ENCODE results near the gene OSGEPL1. TPM values are rescaled to one million over a fixed set of nuclear protein-coding genes. Genes with fewer than 3 reads are reported as not detected.
"Not testable (repeated sequence)": the region's sequence is repeated elsewhere in the genome, so short reads cannot be mapped to it uniquely, and the experiment has no call there.

The OSGEPL1 gene
- total and polyA plus RNA-seq, 3 experiments from 2014 or later, result 10.3 to 13.7 (median 12.5) TPM

DNA sequence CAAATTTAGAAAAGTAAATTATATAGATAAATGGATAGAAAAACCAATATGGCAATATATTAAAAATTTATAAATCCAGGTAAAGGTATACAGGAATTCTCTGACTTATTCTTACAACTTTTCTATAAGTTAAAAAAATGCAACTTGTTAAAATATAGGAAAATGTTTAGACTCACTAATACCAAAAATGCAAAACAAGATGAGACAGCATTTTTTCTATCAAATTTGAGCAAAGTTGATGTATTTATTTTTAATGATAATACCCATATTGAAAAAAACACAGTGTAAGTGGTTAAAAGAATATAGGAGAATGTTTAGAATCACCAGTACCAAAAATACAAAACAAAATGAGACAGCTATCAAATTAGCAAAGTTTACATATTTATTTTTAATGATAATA is 35.7 kb downstream of the OSGEPL1 start:
- ChIA-PET POLR2A (no interaction called here), CTCF (no interaction called here)
- no peaks in the 10 kb centered on the region for H3K4me1 ChIP-seq (ENCODE audit: insufficient read depth, low read length)
- no peak overlapping the region for H3K27ac Mint-ChIP-seq
- no peaks in the 10 kb centered on the region for H3K27me3 ChIP-seq (ENCODE audit: insufficient read depth, low read length, poor library complexity, severe bottlenecking)
- no peak overlapping the region for H3K4me3 Mint-ChIP-seq
- no peaks in the 10 kb centered on the region for H3K36me3 ChIP-seq (ENCODE audit: insufficient read depth, low read length)
- no peaks in the 10 kb centered on the region for H3K9me3 ChIP-seq (ENCODE audit: low read length)
- H3K27ac ChIP-seq (ENCODE audit: low read depth, low read length), result no peak overlapping the region
- no peaks in the 10 kb centered on the region for H3K27me3 Mint-ChIP-seq
- peaks cover 0 to 7% (median 2%) of the 10 kb centered on the region in 3 donors for H3K36me3 Mint-ChIP-seq
- no peaks in the 10 kb centered on the region for H3K9me3 Mint-ChIP-seq
- H3K4me3 ChIP-seq (ENCODE audit: low read length), result no peak overlapping the region
- DNase-seq, result no peak
- no peaks in the 10 kb centered on the region for H3K4me1 Mint-ChIP-seq

DNA sequence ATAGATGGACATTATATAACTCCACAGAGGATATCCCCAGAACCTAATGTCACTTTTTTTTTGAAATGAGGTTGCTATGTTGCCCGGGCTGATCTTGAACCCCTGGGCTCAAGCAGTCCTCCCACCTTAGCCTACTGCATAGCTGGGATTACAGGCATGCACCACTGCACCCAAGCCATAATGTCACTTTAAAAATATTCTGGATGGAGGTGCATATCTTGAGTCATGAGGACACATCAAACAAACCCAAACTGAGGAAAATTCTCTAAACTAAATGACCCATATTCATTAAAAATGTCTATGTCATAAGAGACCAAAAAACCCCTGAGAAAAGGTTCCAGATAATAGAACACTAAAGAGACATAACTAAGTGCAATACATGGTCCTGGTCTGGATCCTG is 36.3 kb downstream of the OSGEPL1 start:
- no peaks in the 10 kb centered on the region for H3K9me3 ChIP-seq (ENCODE audit: low read length)
- H3K4me3 Mint-ChIP-seq, result no peak overlapping the region
- H3K27ac Mint-ChIP-seq, result peak overlapping the region in 1 of 8 donors; percentile 46
- no peaks in the 10 kb centered on the region for H3K27me3 ChIP-seq (ENCODE audit: insufficient read depth, low read length, poor library complexity, severe bottlenecking)
- no peaks in the 10 kb centered on the region for H3K4me1 ChIP-seq (ENCODE audit: insufficient read depth, low read length)
- no peak overlapping the region for H3K4me3 ChIP-seq (ENCODE audit: low read length)
- H3K36me3 Mint-ChIP-seq, result peaks cover 0 to 10% (median 4%) of the 10 kb centered on the region in 3 donors
- H3K9me3 Mint-ChIP-seq, result no peaks in the 10 kb centered on the region
- POLR2A ChIA-PET, result no interaction called here
- no peaks in the 10 kb centered on the region for H3K4me1 Mint-ChIP-seq
- no peaks in the 10 kb centered on the region for H3K27me3 Mint-ChIP-seq
- H3K36me3 ChIP-seq (ENCODE audit: insufficient read depth, low read length), result no peaks in the 10 kb centered on the region
- CTCF ChIA-PET, result no interaction called here
- no peak for DNase-seq
- H3K27ac ChIP-seq (ENCODE audit: low read depth, low read length), result no peak overlapping the region

DNA sequence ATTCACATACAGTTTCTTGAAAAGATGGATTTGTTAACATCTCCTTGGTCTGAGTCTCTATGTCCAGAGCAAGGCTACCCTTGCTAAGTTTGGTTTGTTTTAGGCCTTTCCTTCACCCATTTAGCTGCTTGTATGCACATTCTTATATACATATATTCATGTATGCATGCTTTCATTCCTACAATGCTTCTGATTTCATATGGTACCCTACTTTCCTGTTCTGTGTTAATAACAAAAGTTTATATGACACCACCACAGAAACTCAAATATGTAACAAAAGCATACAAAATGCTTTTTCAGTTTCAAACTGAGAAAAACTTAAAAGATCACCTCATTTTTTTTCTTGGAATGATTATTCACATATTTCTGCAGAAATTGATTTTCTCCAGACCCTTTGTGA is 39.4 kb downstream of the OSGEPL1 start:
- no peak overlapping the region for H3K27ac ChIP-seq (ENCODE audit: low read depth, low read length)
- H3K9me3 Mint-ChIP-seq, result peaks cover 0 to 2% (median 0%) of the 10 kb centered on the region in 5 donors
- peaks cover 0 to 7% (median 7%) of the 10 kb centered on the region in 3 donors for H3K36me3 Mint-ChIP-seq
- H3K27me3 ChIP-seq (ENCODE audit: insufficient read depth, low read length, poor library complexity, severe bottlenecking), result no peaks in the 10 kb centered on the region
- ChIA-PET CTCF (interaction anchor here (0.5 kb wide), 1 partner anchor 548 kb away, joined by 4 read pairs; no protein-coding TSS in a partner anchor), POLR2A (no interaction called here)
- no peaks in the 10 kb centered on the region for H3K9me3 ChIP-seq (ENCODE audit: low read length)
- H3K4me3 Mint-ChIP-seq, result no peak overlapping the region
- DNase-seq, result no peak
- no peaks in the 10 kb centered on the region for H3K27me3 Mint-ChIP-seq
- no peak overlapping the region for H3K27ac Mint-ChIP-seq
- no peaks in the 10 kb centered on the region for H3K4me1 ChIP-seq (ENCODE audit: insufficient read depth, low read length)
- H3K4me3 ChIP-seq (ENCODE audit: low read length), result no peak overlapping the region
- no peaks in the 10 kb centered on the region for H3K4me1 Mint-ChIP-seq
- no peaks in the 10 kb centered on the region for H3K36me3 ChIP-seq (ENCODE audit: insufficient read depth, low read length)

DNA sequence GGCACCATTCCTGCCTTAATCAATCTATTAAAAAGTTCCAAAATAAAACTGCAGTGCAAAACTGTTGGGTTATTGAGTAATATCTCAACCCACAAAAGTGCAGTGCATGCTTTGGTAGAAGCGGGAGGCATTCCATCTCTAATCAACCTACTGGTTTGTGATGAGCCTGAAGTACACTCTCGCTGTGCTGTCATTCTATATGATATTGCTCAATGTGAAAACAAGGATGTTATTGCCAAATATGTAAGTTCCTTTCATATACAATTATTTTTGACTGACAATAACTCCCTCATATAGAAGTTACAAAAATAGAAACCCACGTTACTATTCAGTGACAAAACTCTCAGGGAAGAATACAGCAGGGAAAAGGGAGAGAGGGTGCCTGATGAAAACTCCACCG is 43.0 kb downstream of the OSGEPL1 start:
- Histone ChIP-seq H3K9me3 (ENCODE audit: low read length) (no peaks in the 10 kb centered on the region), H3K27ac (ENCODE audit: low read depth, low read length) (no peak overlapping the region), H3K4me1 (ENCODE audit: insufficient read depth, low read length) (no peaks in the 10 kb centered on the region), H3K27me3 (ENCODE audit: insufficient read depth, low read length, poor library complexity, severe bottlenecking) (no peaks in the 10 kb centered on the region), H3K36me3 (ENCODE audit: insufficient read depth, low read length) (no peaks in the 10 kb centered on the region), H3K4me3 (ENCODE audit: low read length) (no peak overlapping the region)
- H3K9me3 Mint-ChIP-seq, result peaks cover 2 to 16% (median 5%) of the 10 kb centered on the region in 5 donors
- H3K27me3 Mint-ChIP-seq, result no peaks in the 10 kb centered on the region
- H3K27ac Mint-ChIP-seq, result no peak overlapping the region
- no peak for DNase-seq
- H3K4me3 Mint-ChIP-seq, result no peak overlapping the region
- ChIA-PET CTCF (no interaction called here), POLR2A (no interaction called here)
- peaks cover 5 to 7% (median 7%) of the 10 kb centered on the region in 3 donors for H3K36me3 Mint-ChIP-seq
- H3K4me1 Mint-ChIP-seq, result no peaks in the 10 kb centered on the region

DNA sequence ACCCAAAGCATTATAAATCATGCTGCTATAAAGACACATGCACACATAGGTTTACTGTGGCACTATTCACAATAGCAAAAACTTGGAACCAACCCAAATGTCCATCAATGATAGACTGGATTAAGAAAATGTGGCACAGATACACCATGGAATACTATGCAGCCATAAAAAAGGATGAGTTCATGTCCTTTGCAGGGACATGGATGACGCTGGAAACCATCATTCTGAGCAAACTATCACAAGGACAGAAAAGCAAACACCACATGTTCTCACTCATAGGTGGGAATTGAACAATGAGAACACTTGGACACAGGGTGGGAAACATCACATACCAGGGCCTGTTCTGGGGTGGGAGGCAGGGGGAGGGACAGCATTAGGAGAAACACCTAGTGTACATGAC is 45.0 kb downstream of the OSGEPL1 start:
- H3K9me3 ChIP-seq (ENCODE audit: low read length); POLR2A ChIA-PET; H3K27ac ChIP-seq (ENCODE audit: low read depth, low read length); H3K4me3 ChIP-seq (ENCODE audit: low read length); H3K27me3 Mint-ChIP-seq; H3K27me3 ChIP-seq (ENCODE audit: insufficient read depth, low read length, poor library complexity, severe bottlenecking); CTCF ChIA-PET; DNase-seq; H3K4me1 Mint-ChIP-seq; H3K4me1 ChIP-seq (ENCODE audit: insufficient read depth, low read length); H3K36me3 ChIP-seq (ENCODE audit: insufficient read depth, low read length); H3K4me3 Mint-ChIP-seq; H3K27ac Mint-ChIP-seq: not testable (repeated sequence)
- Mint-ChIP-seq H3K36me3 (peaks cover 5 to 11% (median 7%) of the 10 kb centered on the region in 3 donors), H3K9me3 (peaks cover 4 to 16% (median 5%) of the 10 kb centered on the region in 5 donors)

DNA sequence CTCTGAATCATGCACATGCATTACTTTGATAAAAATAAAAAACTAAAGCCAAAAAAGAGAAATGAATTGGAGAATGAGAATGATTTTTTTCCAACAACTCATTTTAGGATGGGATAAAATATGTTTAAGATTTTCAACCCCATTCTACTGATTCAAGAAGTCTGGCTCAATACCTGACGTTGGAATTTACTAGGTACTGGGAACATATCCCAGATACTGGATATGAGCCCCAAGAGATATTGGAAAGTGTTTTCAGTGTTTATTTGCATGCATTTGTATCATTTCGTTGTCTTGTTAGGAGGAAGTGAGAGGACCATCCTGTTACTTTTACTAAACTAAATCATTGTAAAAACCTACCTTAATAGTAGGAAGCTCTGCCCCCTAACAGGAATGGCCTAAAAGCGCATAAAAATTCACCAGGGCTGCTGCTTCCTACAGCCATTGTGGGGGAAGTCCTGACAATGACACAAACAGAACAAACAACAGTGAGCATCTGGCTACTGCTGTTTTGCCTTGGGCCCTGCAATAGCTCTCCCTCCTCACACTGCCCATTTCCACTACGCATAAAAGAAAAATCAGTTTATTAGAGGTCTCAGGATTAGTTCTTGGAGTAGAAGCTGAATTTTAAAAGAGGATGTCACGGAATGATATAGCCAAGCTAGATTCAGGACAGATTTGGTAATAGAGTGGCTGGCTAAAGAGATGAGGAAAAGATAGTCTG is 52.9 kb downstream of the OSGEPL1 start:
- POLR2A ChIA-PET, result no interaction called here
- CTCF ChIA-PET, result interaction anchor here (1.2 kb wide), 1 partner anchor 11 kb away, joined by 3 read pairs; no protein-coding TSS in a partner anchor
- H3K27me3 Mint-ChIP-seq, result no peaks in the 10 kb centered on the region

DNA sequence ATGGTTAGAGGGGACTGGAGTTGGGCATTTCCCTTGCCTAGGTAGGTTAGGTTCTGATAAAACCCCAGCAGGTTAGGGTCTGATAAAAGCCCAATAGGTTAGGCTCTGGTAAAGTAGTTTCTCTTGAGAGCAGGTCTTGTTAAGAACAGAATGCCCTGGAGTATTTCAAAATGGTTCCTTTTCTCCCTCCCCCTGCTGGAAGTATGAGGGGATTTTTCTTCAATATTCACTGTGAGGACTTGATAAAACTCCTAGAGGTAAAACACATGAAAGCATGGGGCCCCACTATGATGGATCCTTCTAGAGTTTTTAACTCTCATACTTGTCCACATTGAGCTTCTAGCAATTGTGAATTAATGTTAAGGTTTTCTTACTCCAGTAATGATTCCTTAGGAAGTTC is 60.5 kb downstream of the OSGEPL1 start:
- no peak overlapping the region for H3K27ac ChIP-seq (ENCODE audit: low read depth, low read length)
- no peaks in the 10 kb centered on the region for H3K9me3 ChIP-seq (ENCODE audit: low read length)
- DNase-seq, result no peak
- no peaks in the 10 kb centered on the region for H3K4me1 ChIP-seq (ENCODE audit: insufficient read depth, low read length)
- no peaks in the 10 kb centered on the region for H3K36me3 ChIP-seq (ENCODE audit: insufficient read depth, low read length)
- Mint-ChIP-seq H3K4me3 (no peak overlapping the region), H3K9me3 (no peaks in the 10 kb centered on the region), H3K27ac (no peak overlapping the region), H3K4me1 (peaks cover 0 to 5% (median 1%) of the 10 kb centered on the region in 3 donors), H3K36me3 (peaks cover 0 to 12% (median 9%) of the 10 kb centered on the region in 3 donors), H3K27me3 (no peaks in the 10 kb centered on the region)
- H3K27me3 ChIP-seq (ENCODE audit: insufficient read depth, low read length, poor library complexity, severe bottlenecking), result no peaks in the 10 kb centered on the region
- POLR2A ChIA-PET, result no interaction called here
- CTCF ChIA-PET, result interaction anchor here (1.0 to 1.4 kb wide), 2 partner anchors 41 kb away, joined by 3 to 6 read pairs; partner anchors contain the start of gene ASNSD1
- no peak overlapping the region for H3K4me3 ChIP-seq (ENCODE audit: low read length)

More for the DNA sequence above, 52.9 kb downstream of the OSGEPL1 start:
- no peaks in the 10 kb centered on the region for H3K27me3 ChIP-seq (ENCODE audit: insufficient read depth, low read length, poor library complexity, severe bottlenecking)
- H3K4me1 Mint-ChIP-seq, result no peaks in the 10 kb centered on the region
- H3K27ac ChIP-seq (ENCODE audit: low read depth, low read length), result no peak overlapping the region
- no peak overlapping the region for H3K4me3 ChIP-seq (ENCODE audit: low read length)
- H3K36me3 Mint-ChIP-seq, result peaks cover 4 to 28% (median 6%) of the 10 kb centered on the region in 3 donors
- no peaks in the 10 kb centered on the region for H3K9me3 ChIP-seq (ENCODE audit: low read length)
- no peak overlapping the region for H3K4me3 Mint-ChIP-seq
- no peaks in the 10 kb centered on the region for H3K36me3 ChIP-seq (ENCODE audit: insufficient read depth, low read length)
- H3K9me3 Mint-ChIP-seq, result peaks cover 0 to 3% (median 0%) of the 10 kb centered on the region in 5 donors
- no peaks in the 10 kb centered on the region for H3K4me1 ChIP-seq (ENCODE audit: insufficient read depth, low read length)
- H3K27ac Mint-ChIP-seq, result no peak overlapping the region
- no peak for DNase-seq

DNA sequence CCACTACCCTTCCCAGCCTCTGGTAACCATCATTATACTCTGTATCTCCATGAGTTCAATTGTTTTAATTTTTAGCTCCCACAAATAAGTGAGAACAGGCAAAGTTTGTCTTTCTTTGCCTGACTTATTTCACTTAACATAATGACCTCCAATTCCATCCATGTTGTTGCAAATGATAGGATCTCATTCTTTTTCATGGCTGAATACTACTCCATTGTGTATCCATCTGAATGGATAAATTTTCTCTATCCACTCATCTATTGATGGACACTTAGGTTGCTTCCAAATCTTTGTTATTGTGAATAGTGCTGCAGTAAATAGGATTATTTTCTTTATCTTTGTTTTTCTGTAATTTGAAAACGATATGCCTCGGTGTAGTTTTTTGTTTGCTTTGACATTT is 61.9 kb downstream of the OSGEPL1 start:
- H3K27me3 ChIP-seq (ENCODE audit: insufficient read depth, low read length, poor library complexity, severe bottlenecking), result no peaks in the 10 kb centered on the region
- H3K36me3 ChIP-seq (ENCODE audit: insufficient read depth, low read length), result no peaks in the 10 kb centered on the region
- H3K4me3 Mint-ChIP-seq, result no peak overlapping the region
- H3K9me3 ChIP-seq (ENCODE audit: low read length), result no peaks in the 10 kb centered on the region
- CTCF ChIA-PET, result interaction anchor here (1.4 kb wide), 1 partner anchor 40 kb away, joined by 6 read pairs; the partner anchor contains the start of gene ASNSD1
- peaks cover 0 to 5% (median 1%) of the 10 kb centered on the region in 3 donors for H3K4me1 Mint-ChIP-seq
- POLR2A ChIA-PET, result no interaction called here
- no peak for DNase-seq
- H3K27ac ChIP-seq (ENCODE audit: low read depth, low read length), result no peak overlapping the region
- no peaks in the 10 kb centered on the region for H3K27me3 Mint-ChIP-seq
- no peaks in the 10 kb centered on the region for H3K4me1 ChIP-seq (ENCODE audit: insufficient read depth, low read length)
- no peak overlapping the region for H3K4me3 ChIP-seq (ENCODE audit: low read length)
- H3K9me3 Mint-ChIP-seq, result no peaks in the 10 kb centered on the region
- H3K27ac Mint-ChIP-seq, result peak overlapping the region in 1 of 8 donors; percentile 10
- H3K36me3 Mint-ChIP-seq, result peaks cover 0 to 7% (median 5%) of the 10 kb centered on the region in 3 donors

Measured in CD8-positive, alpha-beta memory T cell (primary cell).